HepG2 (cell line): Measurements from ENCODE around the gene ADARB2. TPM values are rescaled to one million over a fixed set of nuclear protein-coding genes. Genes with fewer than 3 reads are reported as not detected.

ENCODE experiments used
- ATAC-seq: fragments of 200-7000 bp; cut with Tn5 transposase; 3 replicates; pipeline ENCODE4 v1.9.1; 2020; ENCODE audit warnings: mild to moderate bottlenecking, moderate library complexity
- BruUV-seq: library from RNA; stranded (reverse); fragments of 400-500 nt; replicated peaks from 2 replicates; lab custom pipeline; 2021; lab: Mats Ljungman, UMichigan
- CTCF ChIA-PET: fragments of 300-600 bp; formaldehyde crosslinking; extraction: SDS; loops from one replicate; lab custom pipeline; 2021; ENCODE audit warnings: low total read pairs, inconsistent platforms, low intra/inter-chr PET ratio; lab: Yijun Ruan, JAX
- POLR2A ChIA-PET: fragments of 350-600 bp; sonication (Branson Sonifier 250); formaldehyde crosslinking; loops from one replicate; lab custom pipeline; 2020; ENCODE audit warnings: antibody characterized with exemption, inconsistent platforms; lab: Yijun Ruan, JAX
- DNase-seq: peaks from one replicate; pipeline ENCODE4 v3.0.0-alpha.2; 2015; ENCODE audit warnings: low spot score
- FAIRE-seq: peaks from 3 replicates; lab custom pipeline; 2011; peaks lifted over from hg19 to GRCh38; lab: Jason Lieb, UNC
- H2AFZ ChIP-seq: one replicate; pipeline ENCODE4 v1.6.1; 2011; ENCODE audit warnings: low read length, inconsistent platforms
- H3K27ac ChIP-seq: fragments of 300-600 bp; 3 replicates; pipeline ENCODE4 v1.8.0; 2011; ENCODE audit warnings: mixed run types, mild to moderate bottlenecking, mixed read lengths, low read length, inconsistent platforms; ENCODE audit not compliant: insufficient read depth; ENCODE audit errors: extremely low read length
- H3K27me3 ChIP-seq, 2 experiments: fragments of 200-600 bp in 1 of 2; 2 replicates in 1 of 2; 3 replicates in 1 of 2; pipeline versions ENCODE4 v1.6.0 to v1.8.0; 2011; ENCODE audit warnings: low read length in 2 of 2, mild to moderate bottlenecking in 2 of 2, moderate library complexity in 2 of 2, inconsistent platforms in 1 of 2; ENCODE audit not compliant: insufficient read depth in 2 of 2, control insufficient read depth in 1 of 2
- H3K36me3 ChIP-seq, 2 experiments: fragments of 200-600 bp in 1 of 2; replicated peaks in 1 of 2; 2 replicates in 1 of 2; 3 replicates in 1 of 2; pipeline versions ENCODE4 v1.5.1 to v1.8.0; 2011; ENCODE audit warnings: low read length in 2 of 2, inconsistent platforms in 1 of 2; ENCODE audit not compliant: insufficient read depth in 2 of 2, control insufficient read depth in 1 of 2
- H3K4me1 ChIP-seq: 2 replicates; pipeline ENCODE4 v1.5.1; 2012; ENCODE audit warnings: low read length, inconsistent platforms; ENCODE audit not compliant: insufficient read depth
- H3K4me2 ChIP-seq: 2 replicates; pipeline ENCODE4 v1.6.0; 2011; ENCODE audit warnings: low read depth, low read length, inconsistent platforms
- H3K4me3 ChIP-seq, 3 experiments: fragments of 200-600 bp in 1 of 3; sonication (generic), shearing (Covaris generic) in 1 of 3; replicated peaks in 1 of 3; 2 replicates each; pipeline ENCODE4 v1.5.1; 2011 to 2016; ENCODE audit warnings: low read length in 3 of 3, inconsistent platforms in 2 of 3, low read depth in 2 of 3, mild to moderate bottlenecking in 2 of 3, control low read depth in 1 of 3, mixed read lengths in 1 of 3; ENCODE audit not compliant: insufficient read depth in 1 of 3
- H3K79me2 ChIP-seq: one replicate; pipeline ENCODE4 v1.6.1; 2011; ENCODE audit warnings: low read length, inconsistent platforms; ENCODE audit not compliant: insufficient read depth
- H3K9ac ChIP-seq: 2 replicates; pipeline ENCODE4 v1.6.0; 2011; ENCODE audit warnings: mild to moderate bottlenecking, low read depth, low read length, inconsistent platforms; ENCODE audit not compliant: insufficient read depth
- H3K9me3 ChIP-seq: 2 replicates; pipeline ENCODE4 v1.5.1; 2012; ENCODE audit warnings: mild to moderate bottlenecking, low read length
- H4K20me1 ChIP-seq: 2 replicates; pipeline ENCODE4 v1.6.0; 2011; ENCODE audit warnings: inconsistent platforms, mild to moderate bottlenecking, low read length, moderate library complexity; ENCODE audit not compliant: insufficient read depth
- E2F2 ChIP-seq: sonication (generic); formaldehyde crosslinking; IDR thresholded peaks from 2 replicates; pipeline ENCODE4 v1.4.0; 2020; ENCODE audit warnings: missing genetic modification reagents, borderline replicate concordance
- FOXC1 ChIP-seq: sonication (generic); formaldehyde crosslinking; IDR thresholded peaks from 2 replicates; pipeline ENCODE4 v1.8.0; 2022; ENCODE audit warnings: mild to moderate bottlenecking, missing genetic modification reagents, borderline replicate concordance
- PRDM15 ChIP-seq: sonication (generic); formaldehyde crosslinking; IDR thresholded peaks from 2 replicates; pipeline ENCODE4 v1.4.0; 2020; ENCODE audit warnings: missing genetic modification reagents
- ZBTB25 ChIP-seq: IDR thresholded peaks from 2 replicates; pipeline ENCODE4 v1.6.1; 2018; ENCODE audit warnings: missing genetic modification reagents
- ZFP90 ChIP-seq: sonication (generic); formaldehyde crosslinking; IDR thresholded peaks from 2 replicates; pipeline ENCODE4 v1.8.0; 2022; ENCODE audit warnings: missing genetic modification reagents, mild to moderate bottlenecking, inconsistent platforms, borderline replicate concordance
- ZNF33A ChIP-seq: sonication (generic); formaldehyde crosslinking; IDR thresholded peaks from 2 replicates; pipeline ENCODE4 v1.5.1; 2020; ENCODE audit warnings: missing genetic modification reagents, mild to moderate bottlenecking, moderate library complexity, borderline replicate concordance
- ZNF441 ChIP-seq: sonication (generic); formaldehyde crosslinking; IDR thresholded peaks from 2 replicates; pipeline ENCODE4 v1.7.0; 2021; ENCODE audit warnings: missing genetic modification reagents, borderline replicate concordance
- ZNF766 ChIP-seq: sonication (generic); formaldehyde crosslinking; IDR thresholded peaks from 2 replicates; pipeline ENCODE4 v1.5.0; 2020; ENCODE audit warnings: missing genetic modification reagents, borderline replicate concordance
- WGBS: methylation state at CpG from one replicate; pipeline ENCODE4 v1.1.6; 2017; ENCODE audit warnings: low lambda C conversion rate; 5-methylcytosine and 5-hydroxymethylcytosine counted together
- in situ Hi-C: cut with HindIII; loops from 2 replicates; pipeline ENCODE4 v1.10.0; 2017; ENCODE audit warnings: low pct_unique_long_range_greater_than_20kb; ENCODE audit not compliant: extremely low pct_ligation_motif_present
- intact Hi-C: fragments of 100-400 bp; cut with micrococcal nuclease; formaldehyde crosslinking; loops from one replicate; pipeline ENCODE4 v1.10.0; 2022; ENCODE audit not compliant: unreplicated experiment
- polyA plus RNA-seq, 8 experiments: library from polyadenylated mRNA; depleted of rRNA in 3 of 8; stranded (reverse) in 7 of 8; unstranded in 1 of 8; fragments of >200 nt; fragmentation: Illumina TruSeq in 4 of 8; extraction: Trizol in 4 of 8; gene quantifications; 2 replicates each; pipeline versions ENCODE4 v1.2.1 to v1.2.3, GENCODE V29; 2011 to 2016; ENCODE audit warnings: low read depth in 4 of 8, missing spikeins in 1 of 8, mixed read lengths in 1 of 8; ENCODE audit not compliant: insufficient read depth in 1 of 8
- total RNA-seq, 5 experiments: library from RNA; depleted of rRNA; stranded (reverse); fragments of >200 nt; fragmentation: Illumina TruSeq; extraction: Trizol; gene quantifications; 2 replicates each; pipeline ENCODE4 v1.2.3, GENCODE V29; 2016; ENCODE audit warnings: low read depth in 1 of 5

The ADARB2 gene
- total and polyA plus RNA-seq, 2 of the 13 experiments (the other 11 are each of a cell fraction or from before 2014, with no cell fraction given) = not detected

GRCh38 chr10:1163831-1164230, 573.5 kb downstream of the ADARB2 start:
- no peak overlapping the region for H3K27ac ChIP-seq
- 16% methylated on average over 5 of the region's 5 CpGs for WGBS
- H3K27me3 ChIP-seq = peaks cover 2 to 65% of the 10 kb centered on the region in 2 experiments; a peak in 4 of 5 replicates
- TF ChIP-seq ZNF766 (CRISPR knock-in tag) = no peak
- no peak for TF ChIP-seq E2F2 (CRISPR knock-in tag)
- no peak for TF ChIP-seq PRDM15 (CRISPR knock-in tag)
- TF ChIP-seq ZFP90 (CRISPR knock-in tag) = no peak
- no peak for TF ChIP-seq ZNF441 (CRISPR knock-in tag)
- no peak for TF ChIP-seq ZBTB25 (CRISPR knock-in tag)
- TF ChIP-seq ZNF33A (CRISPR knock-in tag) = no peak
- TF ChIP-seq FOXC1 (CRISPR knock-in tag) = no peak
- ChIA-PET POLR2A (no interaction called here), CTCF (no interaction called here)
- no peak for ATAC-seq
- no peaks in the 10 kb centered on the region for H3K36me3 ChIP-seq
- no peaks in the 10 kb centered on the region for H3K4me1 ChIP-seq
- H3K4me3 ChIP-seq = no peak overlapping the region
- in situ Hi-C loops (no loop called here), intact Hi-C loops (no loop called here)
- BruUV-seq = no TSS peak
- H2AFZ ChIP-seq = no peak overlapping the region
- H3K79me2 ChIP-seq = no peaks in the 10 kb centered on the region
- DNase-seq = no peak
- FAIRE-seq = no peak
- no peak overlapping the region for H3K4me2 ChIP-seq
- H3K9ac ChIP-seq = no peak overlapping the region
- no peaks in the 10 kb centered on the region for H4K20me1 ChIP-seq
- no peaks in the 10 kb centered on the region for H3K9me3 ChIP-seq
